Loucy (cell line): ENCODE measurements around the gene ANKRD45.

Experiments
- H2AFZ ChIP-seq: fragments of 200-600 bp; sonication (generic); 2 replicates; pipeline ENCODE4 v1.6.0; 2016; ENCODE audit warnings: antibody characterized with exemption, mild to moderate bottlenecking, low read length, moderate library complexity
- H3F3A ChIP-seq: fragments of 200-600 bp; 2 replicates; pipeline ENCODE4 v1.6.0; 2016; ENCODE audit warnings: antibody characterized with exemption, low read depth, mild to moderate bottlenecking
- H3K27me3 ChIP-seq: fragments of 200-600 bp; sonication (generic); 2 replicates; pipeline ENCODE4 v1.6.1; 2014; ENCODE audit warnings: low read length, mild to moderate bottlenecking; ENCODE audit not compliant: insufficient read depth, poor library complexity, severe bottlenecking
- H3K36me3 ChIP-seq: fragments of 200-600 bp; sonication (generic); 2 replicates; pipeline ENCODE4 v1.6.1; 2016; ENCODE audit warnings: low read length; ENCODE audit not compliant: insufficient read depth
- H3K4me1 ChIP-seq: fragments of 200-600 bp; sonication (generic); 2 replicates; pipeline ENCODE4 v1.5.1; 2014; ENCODE audit warnings: low read length, mild to moderate bottlenecking; ENCODE audit not compliant: insufficient read depth, poor library complexity, severe bottlenecking
- H3K4me2 ChIP-seq: fragments of 200-600 bp; sonication (generic); 2 replicates; pipeline ENCODE4 v1.6.0; 2014; ENCODE audit warnings: antibody characterized with exemption, low read length, low read depth, mild to moderate bottlenecking; ENCODE audit not compliant: poor library complexity, severe bottlenecking
- H3K4me3 ChIP-seq: fragments of 200-600 bp; sonication (generic); 2 replicates; pipeline ENCODE4 v1.5.1; 2014; ENCODE audit warnings: low read length, mild to moderate bottlenecking, mixed read lengths; ENCODE audit not compliant: poor library complexity, severe bottlenecking
- H3K79me2 ChIP-seq: fragments of 200-600 bp; sonication (generic); 2 replicates; pipeline ENCODE4 v1.6.1; 2014; ENCODE audit warnings: low read length; ENCODE audit not compliant: insufficient read depth
- H3K9ac ChIP-seq: fragments of 200-600 bp; sonication (generic); 2 replicates; pipeline ENCODE4 v1.6.0; 2014; ENCODE audit warnings: mild to moderate bottlenecking, low read depth, low read length, moderate library complexity; ENCODE audit not compliant: poor library complexity, severe bottlenecking
- H3K9me2 ChIP-seq: fragments of 200-600 bp; sonication (generic); replicated peaks from 2 replicates; pipeline ENCODE4 v1.6.1; 2016; ENCODE audit warnings: low read depth, low read length, mixed read lengths
- H3K9me3 ChIP-seq: fragments of 200-600 bp; sonication (generic); 2 replicates; pipeline ENCODE4 v1.6.1; 2014; ENCODE audit warnings: mild to moderate bottlenecking, antibody characterized with exemption, low read length, low read depth; ENCODE audit not compliant: insufficient read depth
- H4K20me1 ChIP-seq: fragments of 200-600 bp; sonication (generic); 2 replicates; pipeline ENCODE4 v1.6.0; 2014; ENCODE audit warnings: antibody characterized with exemption, low read length, mild to moderate bottlenecking; ENCODE audit not compliant: insufficient read depth, poor library complexity, severe bottlenecking
- EZH2phosphoT487 ChIP-seq: fragments of 200-600 bp; IDR thresholded peaks from 2 replicates; pipeline ENCODE4 v1.6.1; 2018; ENCODE audit warnings: antibody characterized with exemption, mild to moderate bottlenecking, moderate library complexity, borderline replicate concordance
- TF ChIP-seq, protein P1 (sequence below): fragments of 200-600 bp; sonication (generic); conservative IDR thresholded peaks from 2 replicates; pipeline ENCODE4 v1.5.1; 2014; ENCODE audit warnings: mild to moderate bottlenecking, antibody characterized with exemption, low read length

The ANKRD45 gene

GRCh38 chr1:173581383-173582079 lies 88.1 kb downstream of the ANKRD45 start:
- H3K4me1 ChIP-seq = no peaks in the 10 kb centered on the region
- no peaks in the 10 kb centered on the region for H3K27me3 ChIP-seq
- H3K9me2 ChIP-seq = no peaks in the 10 kb centered on the region
- no peak overlapping the region for H2AFZ ChIP-seq
- TF ChIP-seq, protein P1, sequence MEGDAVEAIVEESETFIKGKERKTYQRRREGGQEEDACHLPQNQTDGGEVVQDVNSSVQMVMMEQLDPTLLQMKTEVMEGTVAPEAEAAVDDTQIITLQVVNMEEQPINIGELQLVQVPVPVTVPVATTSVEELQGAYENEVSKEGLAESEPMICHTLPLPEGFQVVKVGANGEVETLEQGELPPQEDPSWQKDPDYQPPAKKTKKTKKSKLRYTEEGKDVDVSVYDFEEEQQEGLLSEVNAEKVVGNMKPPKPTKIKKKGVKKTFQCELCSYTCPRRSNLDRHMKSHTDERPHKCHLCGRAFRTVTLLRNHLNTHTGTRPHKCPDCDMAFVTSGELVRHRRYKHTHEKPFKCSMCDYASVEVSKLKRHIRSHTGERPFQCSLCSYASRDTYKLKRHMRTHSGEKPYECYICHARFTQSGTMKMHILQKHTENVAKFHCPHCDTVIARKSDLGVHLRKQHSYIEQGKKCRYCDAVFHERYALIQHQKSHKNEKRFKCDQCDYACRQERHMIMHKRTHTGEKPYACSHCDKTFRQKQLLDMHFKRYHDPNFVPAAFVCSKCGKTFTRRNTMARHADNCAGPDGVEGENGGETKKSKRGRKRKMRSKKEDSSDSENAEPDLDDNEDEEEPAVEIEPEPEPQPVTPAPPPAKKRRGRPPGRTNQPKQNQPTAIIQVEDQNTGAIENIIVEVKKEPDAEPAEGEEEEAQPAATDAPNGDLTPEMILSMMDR = no peak
- no peak for TF ChIP-seq EZH2phosphoT487
- no peak overlapping the region for H3K4me2 ChIP-seq
- no peak overlapping the region for H3K4me3 ChIP-seq
- no peaks in the 10 kb centered on the region for H3K79me2 ChIP-seq
- H3F3A ChIP-seq = no peaks in the 10 kb centered on the region
- no peak overlapping the region for H3K9ac ChIP-seq
- H3K36me3 ChIP-seq = no peaks in the 10 kb centered on the region
- H4K20me1 ChIP-seq = no peaks in the 10 kb centered on the region
- no peaks in the 10 kb centered on the region for H3K9me3 ChIP-seq

DNA sequence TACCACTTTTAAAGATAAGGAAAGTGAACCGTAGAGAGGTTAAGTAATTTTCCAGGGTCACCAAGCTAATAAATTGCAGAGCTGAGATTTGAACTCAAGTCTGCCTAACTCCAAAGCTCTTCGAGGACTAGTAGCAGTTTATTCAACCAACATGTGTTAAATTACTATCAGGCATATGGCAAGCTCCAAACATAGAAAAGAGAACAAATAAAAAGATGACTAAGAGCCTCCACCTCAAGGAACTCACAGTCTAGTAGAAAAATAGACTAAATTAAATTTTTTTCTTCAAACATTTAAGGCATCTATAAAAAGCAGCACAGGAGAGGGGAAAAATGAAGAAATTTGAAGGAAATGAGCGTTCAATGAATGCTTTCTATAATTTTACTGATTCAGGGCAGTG lies 89.0 kb downstream of the ANKRD45 start:
- no peaks in the 10 kb centered on the region for H3K4me1 ChIP-seq
- no peaks in the 10 kb centered on the region for H3K79me2 ChIP-seq
- H3K9me3 ChIP-seq = no peaks in the 10 kb centered on the region
- H3K9ac ChIP-seq = no peak overlapping the region
- no peaks in the 10 kb centered on the region for H3K9me2 ChIP-seq
- no peak overlapping the region for H3K4me2 ChIP-seq
- H3K36me3 ChIP-seq = no peaks in the 10 kb centered on the region
- no peak overlapping the region for H3K4me3 ChIP-seq
- H2AFZ ChIP-seq = no peak overlapping the region
- no peak for TF ChIP-seq EZH2phosphoT487
- TF ChIP-seq, protein P1 = no peak
- H3K27me3 ChIP-seq = no peaks in the 10 kb centered on the region
- H4K20me1 ChIP-seq = no peaks in the 10 kb centered on the region
- H3F3A ChIP-seq = no peaks in the 10 kb centered on the region

- Histone ChIP-seq H3K9me3 (no peaks in the 10 kb centered on the region), H3K79me2 (no peaks in the 10 kb centered on the region), H3K36me3 (no peaks in the 10 kb centered on the region), H3F3A (no peaks in the 10 kb centered on the region), H3K4me1 (no peaks in the 10 kb centered on the region), H3K9ac (no peak overlapping the region), H3K9me2 (no peaks in the 10 kb centered on the region), H3K4me2 (no peak overlapping the region), H2AFZ (no peak overlapping the region), H3K27me3 (no peaks in the 10 kb centered on the region), H4K20me1 (no peaks in the 10 kb centered on the region), H3K4me3 (no peak overlapping the region)
- TF ChIP-seq, protein P1 = no peak
- no peak for TF ChIP-seq EZH2phosphoT487
Measured at GRCh38 chr1:173580071-173580470, 89.6 kb downstream of the ANKRD45 start.
